HG03432 (cell line): ENCODE measurements around the gene WDR49.

ENCODE experiments used
- ATAC-seq: cut with Tn5 transposase; IDR thresholded peaks from one replicate; pipeline ENCODE4 v1.9.1; 2021; ENCODE audit warnings: mild to moderate bottlenecking, moderate library complexity; ENCODE audit not compliant: unreplicated experiment

Gene WDR49

DNA sequence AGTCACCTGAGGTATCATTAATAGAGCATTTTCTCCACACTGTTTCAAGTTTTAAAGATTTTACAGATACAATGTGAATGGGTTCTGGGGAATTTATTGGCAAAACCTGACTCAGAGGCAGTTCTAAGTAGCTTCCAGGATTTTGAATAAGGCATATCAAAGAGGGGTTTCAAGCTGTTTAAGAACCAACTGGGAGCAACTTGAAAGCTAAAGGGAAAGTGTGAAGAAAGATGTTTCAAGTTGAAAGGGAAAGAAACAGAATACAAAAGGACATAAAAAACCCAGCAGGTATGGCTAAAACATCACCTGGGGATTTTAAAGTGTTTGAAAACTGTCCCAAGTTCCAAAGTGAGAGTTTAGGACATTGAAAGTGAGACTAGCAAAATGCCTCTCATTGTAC lies 162.1 kb downstream of the WDR49 start:
- ATAC-seq: no peak

DNA sequence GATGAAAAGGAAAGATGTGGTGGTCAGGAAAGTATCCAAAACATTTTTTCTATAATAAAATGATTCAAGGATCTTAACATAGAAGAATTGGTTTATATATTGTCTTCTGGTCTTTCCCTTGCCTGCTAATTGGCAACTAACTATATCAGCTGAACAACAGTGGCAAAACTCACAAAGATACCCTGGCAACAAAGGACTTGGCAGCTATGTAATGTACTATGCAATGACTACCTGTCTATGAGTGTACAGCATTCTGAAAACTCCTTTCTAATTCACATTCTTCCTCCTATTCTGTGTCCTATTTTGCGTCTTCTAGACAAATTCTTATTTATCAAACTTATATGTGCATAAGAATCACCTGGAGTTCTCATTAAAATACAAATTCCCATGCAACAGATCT lies 164.2 kb downstream of the WDR49 start:
- no peak for ATAC-seq

DNA sequence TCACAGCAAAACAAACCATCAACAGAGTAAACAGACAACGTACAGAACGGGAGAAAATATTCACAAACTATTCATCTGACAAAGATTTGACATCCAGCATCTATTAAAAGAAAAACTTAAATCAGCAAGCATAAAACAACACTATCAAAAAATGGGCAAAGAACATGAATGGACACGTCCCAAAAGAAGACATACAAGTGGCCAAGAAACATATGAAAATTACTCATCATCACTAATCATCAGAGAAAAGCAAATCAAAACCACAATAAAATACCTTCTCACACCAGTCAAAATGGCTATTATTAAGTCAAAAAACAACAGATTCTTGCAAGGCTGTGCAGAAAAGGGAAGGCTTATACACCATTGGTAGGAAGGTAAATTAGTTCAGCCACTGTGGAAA lies 166.2 kb downstream of the WDR49 start:
- no peak for ATAC-seq

DNA sequence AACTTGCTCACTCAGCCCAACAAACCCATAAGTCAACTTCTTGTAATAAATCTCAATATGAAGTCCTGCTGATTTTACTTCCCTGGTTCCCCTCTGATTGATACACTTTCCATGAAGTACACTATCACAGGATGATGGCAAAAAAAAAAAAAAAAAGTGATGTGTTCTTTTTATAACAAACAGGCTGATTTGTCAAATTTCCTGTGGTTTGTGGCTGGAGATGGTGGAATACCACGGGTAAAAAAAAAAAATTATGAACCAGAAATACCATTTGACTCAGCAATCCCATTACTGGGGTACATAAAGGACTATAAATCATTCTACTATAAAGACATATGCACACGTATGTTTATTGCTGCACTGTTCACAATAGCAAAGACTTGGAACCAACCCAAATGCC lies 169.2 kb downstream of the WDR49 start:
- no peak for ATAC-seq

DNA sequence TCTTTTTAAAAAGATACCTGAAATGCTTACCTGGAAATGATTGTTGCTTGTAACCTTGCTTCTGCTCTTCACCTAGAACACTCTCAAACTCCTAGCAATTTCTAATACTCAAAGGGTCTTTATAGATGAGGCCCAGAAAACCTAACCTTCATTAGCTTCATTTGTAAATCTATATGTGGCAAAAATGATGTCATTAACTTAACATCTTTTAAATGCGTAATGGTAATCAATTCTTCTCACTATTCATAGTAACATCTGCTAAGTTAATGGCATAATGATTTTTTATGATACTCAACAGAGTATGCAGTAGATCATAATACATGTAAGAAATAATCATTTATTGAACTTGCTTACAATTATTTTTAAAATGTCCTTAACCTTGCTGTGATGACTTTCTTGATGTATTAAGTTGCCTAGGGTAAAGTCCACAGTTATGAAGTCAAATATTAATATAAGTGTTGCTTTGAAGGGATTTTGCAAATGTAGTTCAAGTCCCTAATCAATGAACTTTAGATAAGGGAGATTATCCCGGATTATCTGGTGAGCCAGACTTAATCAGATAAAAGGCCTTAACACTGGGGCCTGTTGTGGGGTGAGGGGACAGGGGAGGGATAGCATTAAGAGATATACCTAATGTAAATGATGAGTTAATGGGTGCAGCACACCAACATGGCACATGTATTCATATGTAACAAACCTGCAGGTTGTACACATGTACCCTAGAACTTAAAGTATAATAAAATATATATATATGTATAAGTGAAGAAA lies 169.8 kb downstream of the WDR49 start:
- ATAC-seq: no peak

DNA sequence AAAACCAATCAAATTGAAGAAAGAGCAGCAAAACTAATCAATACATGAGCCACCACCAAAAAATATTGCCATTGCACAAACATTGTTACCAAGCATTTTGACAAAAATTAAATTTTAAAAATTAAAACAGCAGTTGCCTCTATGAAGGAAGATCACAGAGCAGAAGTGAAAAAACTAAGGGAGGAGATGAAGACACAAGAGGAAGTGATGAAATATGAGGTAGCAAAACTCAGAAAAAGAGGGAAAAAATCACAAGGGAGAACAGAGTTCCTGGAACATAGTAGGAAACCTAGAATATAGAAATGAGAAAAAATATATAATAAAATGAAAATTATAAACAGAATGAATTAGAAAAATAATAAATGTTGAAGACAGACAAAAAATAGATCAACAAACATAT lies 172.6 kb downstream of the WDR49 start:
- no peak for ATAC-seq

DNA sequence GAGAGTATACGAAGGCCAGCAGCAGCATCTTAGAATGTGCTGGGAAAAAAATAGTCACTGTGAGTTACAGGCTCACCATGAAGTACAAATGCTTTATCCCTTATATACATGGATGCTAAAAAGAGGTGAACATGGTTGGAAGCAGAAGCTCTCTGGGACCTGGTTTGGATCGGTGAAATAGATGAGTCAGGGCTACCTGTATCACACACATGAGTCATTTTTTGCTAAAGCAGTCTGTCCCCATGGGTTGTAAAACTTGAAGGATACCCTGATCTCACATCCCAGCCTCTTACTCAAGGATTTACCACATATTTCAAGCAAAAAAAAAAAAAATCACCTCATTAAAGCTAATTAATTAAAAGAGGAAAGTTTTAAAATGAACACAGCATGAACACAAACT lies 173.0 kb downstream of the WDR49 start:
- no peak for ATAC-seq

DNA sequence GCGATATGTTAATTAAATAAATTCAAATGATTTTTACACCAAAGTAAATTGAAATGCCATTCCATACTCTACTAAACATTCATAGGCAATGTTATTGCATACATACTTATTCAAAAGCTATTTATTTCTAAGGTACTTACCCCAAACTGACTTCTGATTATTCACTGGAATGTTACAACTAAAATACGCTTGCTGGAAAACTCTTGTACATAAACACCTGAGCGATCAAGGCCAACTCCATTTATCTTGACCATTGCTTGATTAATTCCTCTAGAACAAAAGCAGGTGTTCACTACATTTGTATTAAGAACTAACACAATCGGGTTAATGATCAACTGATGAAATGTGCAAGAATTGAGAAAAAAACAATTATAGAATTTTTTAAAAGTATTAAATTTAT lies 179.9 kb downstream of the WDR49 start, which contains the start of gene SERPINI2:
SERPINI2 (minus strand) TSS at position 180 of the 400 bp plus-strand sequence. CDS start 2,208 bp downstream, outside the sequence.
- ATAC-seq: no peak

DNA sequence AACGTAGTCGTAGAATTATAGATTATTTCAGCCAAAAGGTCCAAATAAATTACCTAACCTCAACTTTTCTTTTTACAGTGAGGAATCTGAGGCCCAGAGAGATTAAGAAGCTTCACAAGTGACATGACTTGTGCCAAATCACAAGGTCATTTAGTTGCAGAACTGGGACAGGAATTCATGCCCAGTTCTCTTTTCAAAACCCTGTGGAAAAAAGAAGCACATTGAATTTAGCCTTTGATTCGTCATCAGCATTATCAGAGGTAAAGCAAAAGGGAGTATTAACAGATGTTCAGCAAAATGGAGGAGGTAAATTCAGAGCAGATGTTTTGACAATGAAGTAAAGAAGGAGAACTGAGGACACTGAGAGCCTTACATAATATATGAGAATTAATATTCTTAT lies 184.4 kb downstream of the WDR49 start:
- no peak for ATAC-seq

DNA sequence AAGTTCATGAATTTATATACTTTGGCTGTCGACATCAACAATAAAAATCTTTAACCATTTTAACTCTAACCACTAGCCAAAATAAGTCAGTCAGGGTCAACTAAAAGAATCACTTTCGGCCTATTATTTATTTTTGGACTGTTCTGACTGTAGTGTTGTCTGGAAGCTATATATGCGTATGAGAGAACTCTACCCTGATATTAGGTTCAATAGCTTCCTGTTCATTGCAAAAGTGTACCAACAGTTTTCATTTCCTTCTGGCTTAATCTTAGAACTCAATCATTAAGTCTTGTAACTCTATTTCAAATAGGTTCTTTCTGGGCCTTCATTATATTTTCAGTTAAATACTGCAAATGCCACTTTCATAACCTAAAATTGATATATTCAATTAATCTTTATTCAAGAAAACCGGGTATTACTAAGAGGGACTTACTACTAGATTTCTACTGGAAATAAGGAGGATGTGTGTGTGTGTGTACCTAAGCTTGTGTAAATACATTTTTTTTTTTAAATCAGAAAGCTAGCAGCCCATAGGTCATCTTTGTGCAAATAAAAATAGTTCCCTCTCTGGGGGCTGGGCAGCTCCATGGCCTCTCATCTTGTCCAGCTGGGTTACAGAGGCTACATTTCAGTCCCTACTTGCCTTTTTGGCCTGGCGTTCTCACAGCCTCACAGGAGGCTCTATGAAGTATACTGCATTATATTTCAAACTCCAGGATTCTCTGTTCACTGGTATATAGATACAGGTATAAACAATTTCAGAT lies 185.7 kb downstream of the WDR49 start:
- no peak for ATAC-seq

DNA sequence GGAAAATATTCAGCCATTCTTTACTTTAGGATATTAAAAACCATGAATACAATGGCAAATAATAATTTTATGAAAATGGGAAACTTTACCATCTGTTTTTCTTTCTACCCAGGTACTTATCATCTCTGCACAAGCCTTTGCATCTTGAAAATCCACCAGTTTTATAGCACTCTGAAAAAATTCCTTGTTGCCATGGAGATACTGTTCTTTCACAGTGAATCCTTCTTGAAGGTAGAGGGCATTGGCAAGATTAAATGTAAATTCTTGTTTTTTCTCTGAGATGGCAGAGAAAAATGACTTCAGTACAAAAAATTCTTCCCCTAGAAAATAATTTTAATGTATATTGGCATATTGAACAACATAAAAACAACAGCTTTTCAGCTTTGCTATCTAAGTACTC lies 186.8 kb downstream of the WDR49 start:
- no peak for ATAC-seq

DNA sequence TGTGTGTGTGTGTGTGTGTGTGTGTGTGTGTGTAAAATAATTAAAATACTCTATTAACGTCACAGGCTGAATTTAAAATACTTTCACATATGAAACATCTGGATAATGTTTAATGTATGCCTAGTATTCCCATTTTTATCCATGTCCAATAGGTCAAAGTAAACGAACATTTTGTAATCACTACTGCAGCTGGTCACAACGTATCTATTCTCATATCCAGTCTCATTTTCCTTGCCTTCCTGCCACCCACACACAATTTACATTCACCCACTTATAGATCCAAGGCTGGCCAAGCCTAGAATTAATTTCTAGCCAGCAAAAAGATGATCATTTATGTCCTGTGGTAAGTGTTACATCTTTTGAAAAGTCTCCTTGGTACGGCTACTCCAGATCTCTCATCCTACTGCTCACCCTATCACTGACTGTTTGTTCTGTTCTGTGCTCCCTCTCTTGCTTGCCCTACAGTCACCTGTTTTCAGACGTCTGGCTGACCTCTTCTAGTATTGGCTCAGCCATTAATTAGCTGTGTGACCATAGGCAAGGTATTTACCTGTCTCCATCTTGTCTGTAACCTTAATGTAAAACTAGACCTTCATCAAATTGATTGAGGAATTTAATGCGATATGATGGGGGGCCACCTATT lies 197.5 kb downstream of the WDR49 start:
- ATAC-seq: no peak

DNA sequence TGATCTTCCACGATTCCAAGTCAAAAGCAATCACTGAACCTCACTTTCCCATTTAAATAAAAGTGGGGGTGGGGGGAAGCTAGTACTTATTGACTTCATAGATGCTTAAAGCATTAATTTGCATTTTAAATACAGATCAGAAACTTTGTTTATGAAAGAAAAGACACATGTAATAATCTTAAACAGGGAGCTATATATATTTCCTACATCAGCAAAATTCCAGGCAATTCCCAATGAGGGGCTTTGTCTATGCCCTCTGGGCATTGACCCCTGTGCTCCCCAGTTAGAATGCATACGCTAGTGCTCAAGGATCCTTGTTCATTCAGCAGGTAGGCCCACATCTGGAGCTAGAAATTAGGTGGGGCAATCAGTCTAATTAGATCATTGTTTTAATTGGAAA lies 199.9 kb downstream of the WDR49 start:
- ATAC-seq: no peak

DNA sequence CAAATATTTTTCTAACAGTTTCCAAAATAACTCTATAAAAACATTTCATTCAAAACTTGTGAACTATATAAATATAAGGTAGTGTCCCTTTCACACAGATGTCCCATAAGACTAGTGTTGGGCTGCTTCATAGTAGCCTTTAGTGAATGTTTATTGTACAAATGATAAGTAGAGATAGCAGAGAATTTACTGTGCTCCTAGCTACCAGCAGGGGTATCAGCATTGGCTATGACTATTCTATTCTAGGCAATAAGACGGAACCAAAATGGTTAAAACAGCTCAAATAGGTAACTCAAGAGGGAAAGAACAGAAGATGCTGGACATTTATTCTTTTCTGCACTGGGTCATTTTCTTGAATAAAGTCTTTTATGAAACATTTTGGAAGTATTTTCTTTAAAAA lies 202.5 kb downstream of the WDR49 start:
- no peak for ATAC-seq

DNA sequence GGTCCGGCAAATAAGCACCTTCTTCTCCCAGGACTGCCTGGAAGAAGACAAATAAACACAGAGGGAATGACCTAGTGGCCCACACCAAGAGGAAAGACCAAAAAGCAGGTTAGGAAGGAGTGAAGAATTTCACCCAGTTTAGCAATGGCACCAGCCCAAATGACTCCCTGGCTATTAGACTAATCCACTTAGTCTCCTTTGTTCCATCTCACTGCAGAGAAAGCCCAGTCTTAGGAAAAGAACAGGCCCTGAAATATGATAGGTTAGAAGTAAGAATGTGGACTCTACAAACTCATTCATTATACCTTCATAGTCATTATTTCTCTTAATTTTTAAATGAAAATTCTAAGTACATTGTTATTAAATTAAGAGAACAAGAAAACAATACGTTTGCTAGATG lies 203.1 kb downstream of the WDR49 start:
- no peak for ATAC-seq

DNA sequence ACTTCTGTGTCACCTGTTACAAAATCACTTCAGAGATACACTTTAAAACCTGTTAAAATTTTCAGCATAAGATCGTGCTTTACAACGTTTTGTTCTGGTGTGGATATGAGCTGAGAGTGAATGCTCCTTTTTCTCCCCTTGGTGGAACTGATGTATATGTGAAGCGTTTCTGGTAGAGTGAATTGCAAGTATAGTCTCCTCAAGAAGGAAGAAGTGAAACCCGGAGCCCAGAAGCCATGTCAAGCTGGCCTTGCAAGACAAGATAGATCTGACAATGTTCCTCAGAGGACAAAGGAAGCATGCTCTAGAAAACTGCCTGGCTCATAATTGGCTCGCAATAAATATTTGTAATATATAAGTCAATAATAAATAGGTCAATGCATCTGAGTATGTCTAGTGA lies 203.5 kb downstream of the WDR49 start:
- ATAC-seq: peak; percentile 53

DNA sequence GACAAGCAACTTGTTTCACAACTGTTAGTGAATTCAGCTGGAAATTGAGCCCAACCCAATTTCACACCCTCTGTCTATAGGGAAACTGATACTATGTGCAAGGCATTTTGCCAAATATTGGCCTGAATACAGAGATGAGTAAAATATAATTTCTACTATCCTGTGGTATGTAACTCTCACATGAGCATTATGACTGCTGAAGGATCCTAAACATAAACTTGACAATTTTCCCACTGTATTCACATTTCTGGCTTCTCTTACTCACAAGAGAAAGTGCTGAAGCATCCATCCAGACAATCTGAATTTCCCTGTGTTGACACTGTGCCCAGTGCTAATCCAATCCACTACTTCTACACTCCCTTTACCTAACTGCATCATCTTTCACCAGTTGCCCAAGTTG lies 208.3 kb downstream of the WDR49 start:
- ATAC-seq: no peak

DNA sequence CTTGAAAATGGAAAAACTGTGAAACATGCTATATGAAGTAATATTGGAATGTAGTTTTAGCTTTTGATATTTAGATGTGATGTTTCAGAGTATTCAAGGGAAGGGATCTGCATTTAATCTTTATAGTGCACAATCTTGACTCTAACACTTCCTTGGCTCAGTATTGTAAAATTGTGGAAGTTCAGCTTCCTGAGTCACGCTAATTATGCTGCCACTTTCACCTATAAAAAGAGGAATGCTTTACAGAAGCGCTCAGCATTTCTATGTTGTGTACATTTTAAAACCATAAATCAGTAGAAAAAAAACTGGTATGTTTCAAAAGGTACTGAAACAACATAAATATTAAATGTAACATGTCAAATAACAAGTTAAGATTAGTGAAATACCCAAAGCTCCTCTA lies 212.5 kb downstream of the WDR49 start:
- no peak for ATAC-seq

DNA sequence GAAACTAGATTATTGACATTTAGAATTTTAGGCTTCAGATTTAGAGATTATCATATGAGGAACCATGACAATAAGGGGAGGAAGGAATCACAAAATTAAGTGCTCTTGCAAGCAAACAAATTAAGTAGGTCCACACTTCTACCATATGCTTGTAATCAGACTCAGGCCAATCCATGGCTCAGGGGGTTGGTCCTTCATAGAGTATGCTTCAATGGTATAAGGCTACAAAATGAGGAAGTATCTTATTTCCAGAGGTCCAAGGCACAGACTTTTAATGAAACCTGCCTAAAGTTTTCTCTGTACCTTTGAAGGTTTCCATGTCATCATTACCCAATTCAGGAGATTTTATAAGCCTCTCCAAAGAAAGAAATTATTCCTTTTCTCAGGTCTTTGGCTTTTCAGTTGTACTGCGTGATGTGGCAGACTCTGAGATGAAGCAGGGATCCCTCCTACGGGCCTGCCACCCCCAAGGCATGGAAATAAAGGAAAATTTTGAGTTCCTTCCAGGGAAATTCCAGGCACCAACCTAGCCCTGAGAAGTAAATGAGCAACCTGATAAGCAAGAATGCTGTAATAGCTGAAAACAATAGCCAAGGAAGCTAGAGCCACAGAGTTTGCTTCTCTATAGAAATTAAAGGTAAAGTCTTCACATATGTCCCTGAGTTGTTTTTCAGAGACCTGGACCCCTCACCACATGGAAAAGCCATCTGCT lies 216.2 kb downstream of the WDR49 start:
- no peak for ATAC-seq
